Natural killer cell (primary cell): ENCODE data around the gene CNDP2. TPM values are rescaled to one million over a fixed set of nuclear protein-coding genes. Genes with fewer than 3 reads are reported as not detected.

ENCODE experiments used
- ATAC-seq, 3 donors: fragments of 150-1000 bp in 2 of 3; fragments of 200-7000 bp in 1 of 3; cut with Tn5 transposase; 1 replicate in 1 of 3; 2 replicates in 2 of 3; pipeline ENCODE4 v1.10.0; 2021; ENCODE audit warnings: mild to moderate bottlenecking in 2 of 3, moderate library complexity in 2 of 3
- DNase-seq, 2 donors: peaks; one replicate each; pipeline versions ENCODE4 v3.0.0 to v3.0.0-alpha.2; 2013 to 2021; ENCODE audit warnings: mixed read lengths in 1 of 2
- H3K27ac ChIP-seq: one replicate; pipeline ENCODE4 v1.5.1; 2013; ENCODE audit warnings: mild to moderate bottlenecking, low read length
- H3K27me3 ChIP-seq: one replicate; pipeline ENCODE4 v1.6.1; 2013; ENCODE audit warnings: low read length; ENCODE audit not compliant: control insufficient read depth, insufficient read depth
- H3K36me3 ChIP-seq: one replicate; pipeline ENCODE4 v1.6.1; 2013; ENCODE audit warnings: low read length; ENCODE audit not compliant: control insufficient read depth, insufficient read depth
- H3K4me1 ChIP-seq: one replicate; pipeline ENCODE4 v1.6.1; 2013; ENCODE audit warnings: low read length; ENCODE audit not compliant: control insufficient read depth, insufficient read depth
- H3K4me3 ChIP-seq: one replicate; pipeline ENCODE4 v1.5.1; 2013; ENCODE audit warnings: low read length
- H3K9me3 ChIP-seq: one replicate; pipeline ENCODE4 v1.6.1; 2013; ENCODE audit warnings: low read length; ENCODE audit not compliant: control insufficient read depth, insufficient read depth
- H3K27ac Mint-ChIP-seq, 2 donors: one replicate each; pipeline ENCODE4 v1.8.0; 2022; ENCODE audit warnings: mild to moderate bottlenecking in 2 of 2, mixed read lengths in 2 of 2, moderate library complexity in 1 of 2
- H3K27me3 Mint-ChIP-seq, 2 donors: one replicate each; pipeline ENCODE4 v1.8.0; 2022; ENCODE audit warnings: low read depth in 2 of 2, mixed read lengths in 2 of 2
- H3K36me3 Mint-ChIP-seq: one replicate; pipeline ENCODE4 v1.8.0; 2022; ENCODE audit warnings: mixed read lengths
- H3K4me1 Mint-ChIP-seq, 2 donors: one replicate each; pipeline ENCODE4 v1.8.0; 2022; ENCODE audit warnings: mixed read lengths in 2 of 2
- H3K4me3 Mint-ChIP-seq: one replicate; pipeline ENCODE4 v1.8.0; 2022; ENCODE audit warnings: mild to moderate bottlenecking, moderate library complexity, mixed read lengths
- H3K9me3 Mint-ChIP-seq, 2 donors: one replicate each; pipeline ENCODE4 v1.8.0; 2022; ENCODE audit warnings: mixed read lengths in 2 of 2
- WGBS: methylation state at CpG from one replicate; pipeline ENCODE4 v1.1.7; 2013; ENCODE audit warnings: missing lambda C conversion rate; ENCODE audit not compliant: insufficient coverage; 5-methylcytosine and 5-hydroxymethylcytosine counted together
- intact Hi-C: fragments of 100-400 bp; cut with micrococcal nuclease; formaldehyde crosslinking; loops from one replicate; pipeline ENCODE4 v1.14.2; 2022
- total RNA-seq, 4 donors: library from RNA; stranded (reverse); fragments of 120-200 nt in 1 of 4; gene quantifications; one replicate each; pipeline versions ENCODE4 v1.2.3 to v1.2.4, GENCODE V29; 2013 to 2022
- TF ChIP-seq, protein P1 (sequence below): fragments of 200-600 bp; IDR thresholded peaks from one replicate; pipeline ENCODE4 v1.8.0; 2022; ENCODE audit warnings: antibody characterized with exemption

Gene CNDP2
- total RNA-seq, 3 donors from 2014 or later (not counting 1 experiment from before 2014, with no cell fraction given) = 147 to 167 (median 153) TPM

DNA sequence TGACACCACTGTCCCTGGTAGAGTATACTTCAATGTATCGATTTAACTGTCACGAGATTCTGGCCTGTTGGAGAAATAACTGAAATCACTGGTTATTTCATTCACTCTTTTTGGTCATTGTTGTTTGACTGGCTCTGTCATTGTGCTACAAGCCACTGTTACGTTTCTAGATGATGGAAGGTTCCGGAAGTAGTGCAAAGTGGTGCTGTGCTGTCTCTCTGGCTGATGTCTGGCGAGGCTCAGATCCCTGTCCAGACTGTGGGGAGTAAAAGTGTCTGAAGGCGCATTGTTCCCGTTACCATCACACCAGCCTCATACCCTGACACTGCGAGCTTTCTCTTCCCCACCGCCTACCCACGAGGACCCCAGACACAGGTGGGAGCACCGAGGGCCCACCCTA lies 49.8 kb downstream of the CNDP2 start:
- Mint-ChIP-seq H3K27me3 (peaks cover 0 to 3% of the 10 kb centered on the region in 2 donors), H3K36me3 (no peaks in the 10 kb centered on the region), H3K9me3 (no peaks in the 10 kb centered on the region), H3K27ac (no peak overlapping the region), H3K4me3 (no peak overlapping the region), H3K4me1 (no peaks in the 10 kb centered on the region)
- WGBS = 89% methylated on average over 11 of the region's 11 CpGs
- DNase-seq (no peak), ATAC-seq (no peak)
- Histone ChIP-seq H3K36me3 (no peaks in the 10 kb centered on the region), H3K4me1 (peaks cover 5% of the 10 kb centered on the region), H3K27me3 (no peaks in the 10 kb centered on the region), H3K9me3 (peaks cover 9% of the 10 kb centered on the region), H3K4me3 (no peak overlapping the region), H3K27ac (no peak overlapping the region)
- intact Hi-C loops = no loop called here
- TF ChIP-seq, protein P1, sequence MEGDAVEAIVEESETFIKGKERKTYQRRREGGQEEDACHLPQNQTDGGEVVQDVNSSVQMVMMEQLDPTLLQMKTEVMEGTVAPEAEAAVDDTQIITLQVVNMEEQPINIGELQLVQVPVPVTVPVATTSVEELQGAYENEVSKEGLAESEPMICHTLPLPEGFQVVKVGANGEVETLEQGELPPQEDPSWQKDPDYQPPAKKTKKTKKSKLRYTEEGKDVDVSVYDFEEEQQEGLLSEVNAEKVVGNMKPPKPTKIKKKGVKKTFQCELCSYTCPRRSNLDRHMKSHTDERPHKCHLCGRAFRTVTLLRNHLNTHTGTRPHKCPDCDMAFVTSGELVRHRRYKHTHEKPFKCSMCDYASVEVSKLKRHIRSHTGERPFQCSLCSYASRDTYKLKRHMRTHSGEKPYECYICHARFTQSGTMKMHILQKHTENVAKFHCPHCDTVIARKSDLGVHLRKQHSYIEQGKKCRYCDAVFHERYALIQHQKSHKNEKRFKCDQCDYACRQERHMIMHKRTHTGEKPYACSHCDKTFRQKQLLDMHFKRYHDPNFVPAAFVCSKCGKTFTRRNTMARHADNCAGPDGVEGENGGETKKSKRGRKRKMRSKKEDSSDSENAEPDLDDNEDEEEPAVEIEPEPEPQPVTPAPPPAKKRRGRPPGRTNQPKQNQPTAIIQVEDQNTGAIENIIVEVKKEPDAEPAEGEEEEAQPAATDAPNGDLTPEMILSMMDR = no peak

DNA sequence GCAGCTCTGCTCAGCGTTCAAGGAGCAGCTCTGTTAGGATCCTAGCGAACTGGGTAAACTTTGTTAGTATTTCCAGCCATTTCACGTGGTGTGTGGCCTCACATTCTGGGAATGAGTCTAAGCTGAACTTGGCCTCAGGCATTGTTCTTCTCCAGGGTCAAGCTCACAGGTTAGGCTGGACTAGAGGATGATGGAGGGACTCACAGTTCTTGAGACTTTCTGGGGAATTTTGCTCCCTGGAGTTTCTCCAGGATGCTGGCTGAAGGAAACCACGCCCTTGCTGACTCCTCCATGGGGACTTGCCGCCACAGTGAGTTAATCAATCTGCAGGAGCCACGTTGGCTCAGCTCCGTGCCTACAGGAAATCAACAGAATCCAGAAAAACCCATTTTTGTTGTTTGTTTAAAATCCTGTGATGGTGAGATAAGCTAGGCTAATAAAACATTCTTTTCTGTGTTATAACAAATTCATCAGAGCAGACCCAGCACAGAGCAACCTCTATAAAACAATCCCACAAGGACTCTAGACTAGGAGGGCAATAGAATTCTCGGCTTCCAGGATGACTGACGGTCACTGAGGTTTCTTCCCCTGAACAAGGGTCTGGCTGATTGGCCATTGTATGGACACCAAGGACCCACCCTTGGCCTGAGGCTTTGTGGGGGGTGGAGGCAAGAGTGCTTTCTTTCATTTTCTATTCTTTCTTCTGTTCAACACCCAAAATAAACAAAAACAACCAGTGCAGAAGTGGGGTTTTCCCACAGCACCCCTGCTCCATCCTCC lies 50.8 kb downstream of the CNDP2 start:
- ATAC-seq = no peak

DNA sequence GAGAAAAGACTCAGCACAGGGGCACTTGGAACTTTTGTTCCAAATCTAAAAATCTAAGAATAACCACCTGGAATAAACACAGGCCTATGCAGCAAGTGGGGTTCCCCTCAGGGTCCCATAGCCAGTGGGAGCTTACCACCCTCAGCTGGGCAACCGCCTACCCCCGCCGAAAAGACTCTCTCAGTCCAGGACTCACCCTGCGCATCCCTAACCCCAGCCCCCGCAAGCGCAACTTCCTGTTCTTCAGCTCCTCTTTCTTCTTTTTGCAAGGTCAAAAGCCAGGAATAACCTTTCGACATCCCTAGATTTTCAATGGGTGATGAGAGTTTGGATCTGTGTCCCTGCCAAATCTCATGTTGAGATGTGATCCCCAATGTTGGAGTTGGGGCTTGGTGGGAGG lies 51.7 kb downstream of the CNDP2 start:
- intact Hi-C loops = no loop called here
- H3K27ac Mint-ChIP-seq = no peak overlapping the region

More for the DNA sequence above, 50.8 kb downstream of the CNDP2 start:
- no peak overlapping the region for H3K4me3 Mint-ChIP-seq
- no peak overlapping the region for H3K27ac Mint-ChIP-seq
- no peaks in the 10 kb centered on the region for H3K36me3 ChIP-seq
- no peaks in the 10 kb centered on the region for H3K27me3 ChIP-seq
- H3K4me1 ChIP-seq = no peaks in the 10 kb centered on the region
- H3K27ac ChIP-seq = no peak overlapping the region
- intact Hi-C loops = no loop called here
- no peak for DNase-seq
- no peaks in the 10 kb centered on the region for H3K9me3 Mint-ChIP-seq
- peaks cover 9% of the 10 kb centered on the region for H3K9me3 ChIP-seq
- TF ChIP-seq, protein P1 = no peak
- 71% methylated on average over 9 of the region's 9 CpGs for WGBS
- no peaks in the 10 kb centered on the region for H3K4me1 Mint-ChIP-seq
- no peaks in the 10 kb centered on the region for H3K36me3 Mint-ChIP-seq
- H3K27me3 Mint-ChIP-seq = peaks cover 0 to 8% of the 10 kb centered on the region in 2 donors
- H3K4me3 ChIP-seq = no peak overlapping the region

More for the DNA sequence above, 51.7 kb downstream of the CNDP2 start:
- H3K36me3 Mint-ChIP-seq = no peaks in the 10 kb centered on the region
- no peaks in the 10 kb centered on the region for H3K4me1 ChIP-seq
- H3K4me3 Mint-ChIP-seq = no peak overlapping the region
- H3K4me1 Mint-ChIP-seq = no peaks in the 10 kb centered on the region
- peaks cover 9% of the 10 kb centered on the region for H3K9me3 ChIP-seq
- ATAC-seq (no peak), DNase-seq (no peak)
- TF ChIP-seq, protein P1 = no peak
- H3K4me3 ChIP-seq = no peak overlapping the region
- H3K9me3 Mint-ChIP-seq = no peaks in the 10 kb centered on the region
- WGBS = 94% methylated on average over 7 of the region's 7 CpGs
- H3K27ac ChIP-seq = no peak overlapping the region
- peaks cover 1% of the 10 kb centered on the region for H3K27me3 ChIP-seq
- peaks cover 0 to 8% of the 10 kb centered on the region in 2 donors for H3K27me3 Mint-ChIP-seq
- H3K36me3 ChIP-seq = no peaks in the 10 kb centered on the region
